B cell (primary cell): ENCODE results near the gene ZFAND2A. TPM values are rescaled to one million over a fixed set of nuclear protein-coding genes. Genes with fewer than 3 reads are reported as not detected.

Experiments
- ATAC-seq: fragments of 200-7000 bp; cut with Tn5 transposase; one replicate; pipeline ENCODE4 v1.10.0; 2021; ENCODE audit warnings: low read depth, mild to moderate bottlenecking, moderate number of reproducible peaks, moderate library complexity
- CTCF ChIA-PET: fragments of 350-600 bp; sonication (Branson Sonifier 250); formaldehyde crosslinking; loops from one replicate; lab custom pipeline; 2021; ENCODE audit warnings: antibody characterized with exemption, inconsistent platforms; lab: Charles Lee
- POLR2A ChIA-PET: fragments of 350-600 bp; sonication (Branson Sonifier 250); formaldehyde crosslinking; loops from one replicate; lab custom pipeline; 2021; ENCODE audit warnings: antibody characterized with exemption; lab: Charles Lee
- DNase-seq: peaks from one replicate; pipeline ENCODE4 v3.0.0; 2013
- H2AFZ ChIP-seq: 2 replicates; pipeline ENCODE4 v1.6.1; 2012; ENCODE audit warnings: mild to moderate bottlenecking, low read depth, low read length; ENCODE audit not compliant: insufficient read depth, poor library complexity, severe bottlenecking
- H3K27ac ChIP-seq, 2 donors: 1 replicate in 1 of 2; 2 replicates in 1 of 2; pipeline ENCODE4 v1.5.1; 2012 to 2013; ENCODE audit warnings: low read length in 2 of 2, mild to moderate bottlenecking in 2 of 2, moderate library complexity in 1 of 2
- H3K27me3 ChIP-seq, 4 experiments: fragments of 200-600 bp in 1 of 4; sonication (generic) in 1 of 4; replicated peaks in 1 of 4; 1 replicate in 2 of 4; 2 replicates in 2 of 4; pipeline versions ENCODE4 v1.6.1 to v1.7.0; 2013 to 2016; ENCODE audit warnings: low read length in 3 of 4, mild to moderate bottlenecking in 2 of 4, mixed read lengths in 1 of 4, moderate library complexity in 1 of 4; ENCODE audit not compliant: insufficient read depth in 4 of 4, control insufficient read depth in 3 of 4; ENCODE audit errors: control extremely low read depth in 1 of 4
- H3K36me3 ChIP-seq, 2 experiments: replicated peaks in 1 of 2; 1 replicate in 1 of 2; 2 replicates in 1 of 2; pipeline versions ENCODE4 v1.6.1 to v1.7.1; 2013; ENCODE audit warnings: low read length in 1 of 2; ENCODE audit not compliant: insufficient read depth in 2 of 2, control insufficient read depth in 1 of 2; ENCODE audit errors: control extremely low read depth in 1 of 2, extremely low read depth in 1 of 2
- H3K4me1 ChIP-seq, 2 donors: fragments of 200-600 bp in 1 of 2; sonication (generic) in 1 of 2; 1 replicate in 1 of 2; 2 replicates in 1 of 2; pipeline versions ENCODE4 v1.5.1 to v1.6.1; 2013 to 2017; ENCODE audit warnings: low read length in 2 of 2; ENCODE audit not compliant: control insufficient read depth in 2 of 2, insufficient read depth in 2 of 2
- H3K4me2 ChIP-seq: replicated peaks from 2 replicates; pipeline ENCODE3; 2012; ENCODE audit warnings: mild to moderate bottlenecking, low read depth, low read length; ENCODE audit not compliant: poor library complexity, severe bottlenecking
- H3K4me3 ChIP-seq, 5 experiments: fragments of 200-600 bp in 1 of 5; sonication (generic) in 1 of 5; 1 replicate in 3 of 5; 2 replicates in 2 of 5; pipeline versions ENCODE4 v1.5.1 to v1.7.0; 2011 to 2016; ENCODE audit warnings: low read length in 4 of 5, mild to moderate bottlenecking in 4 of 5, low read depth in 2 of 5, control low read depth in 1 of 5, moderate library complexity in 1 of 5; ENCODE audit not compliant: insufficient read depth in 1 of 5; ENCODE audit errors: control extremely low read depth in 1 of 5, extremely low read depth in 1 of 5
- H3K79me2 ChIP-seq: fragments of 200-600 bp; sonication (generic); one replicate; pipeline ENCODE4 v1.6.0; 2016; ENCODE audit warnings: low read length; ENCODE audit not compliant: control insufficient read depth, insufficient read depth
- H3K9ac ChIP-seq: fragments of 200-600 bp; sonication (generic); 2 replicates; pipeline ENCODE4 v1.6.1; 2017; ENCODE audit warnings: mild to moderate bottlenecking, low read length, moderate library complexity
- H3K9me3 ChIP-seq, 3 donors: one replicate each; pipeline versions ENCODE4 v1.6.1 to v1.7.1; 2013; ENCODE audit warnings: low read length in 2 of 3; ENCODE audit not compliant: control insufficient read depth in 2 of 3, insufficient read depth in 1 of 3; ENCODE audit errors: control extremely low read depth in 1 of 3
- H4K20me1 ChIP-seq: 2 replicates; pipeline ENCODE4 v1.6.0; 2012; ENCODE audit warnings: mild to moderate bottlenecking, low read length; ENCODE audit not compliant: insufficient read depth, control insufficient read depth, poor library complexity, severe bottlenecking
- H3K27ac Mint-ChIP-seq: one replicate; pipeline ENCODE4 v1.8.0; 2021; ENCODE audit warnings: mixed read lengths
- H3K27me3 Mint-ChIP-seq: one replicate; pipeline ENCODE4 v1.8.0; 2021; ENCODE audit warnings: mixed read lengths
- H3K4me1 Mint-ChIP-seq: one replicate; pipeline ENCODE4 v1.8.0; 2021; ENCODE audit warnings: mixed read lengths
- H3K4me3 Mint-ChIP-seq: one replicate; pipeline ENCODE4 v1.8.0; 2021; ENCODE audit warnings: mixed read lengths
- H3K9me3 Mint-ChIP-seq: one replicate; pipeline ENCODE4 v1.8.0; 2022; ENCODE audit warnings: mixed read lengths; ENCODE audit not compliant: insufficient read depth
- CTCF ChIP-seq: fragments of 200-600 bp; IDR thresholded peaks from one replicate; pipeline ENCODE4 v1.8.0; 2022; ENCODE audit warnings: antibody characterized with exemption, mild to moderate bottlenecking
- EZH2 ChIP-seq: IDR thresholded peaks from 2 replicates; pipeline ENCODE4 v1.6.1; 2012; ENCODE audit warnings: borderline replicate concordance, low read depth, mild to moderate bottlenecking, moderate library complexity, low read length; ENCODE audit not compliant: insufficient read depth, poor library complexity, severe bottlenecking
- WGBS: methylation state at CpG from one replicate; pipeline ENCODE4 v1.1.5; 2013; ENCODE audit warnings: missing lambda C conversion rate; ENCODE audit not compliant: insufficient coverage; 5-methylcytosine and 5-hydroxymethylcytosine counted together
- intact Hi-C: fragments of 100-400 bp; cut with micrococcal nuclease; formaldehyde crosslinking; loops from one replicate; pipeline ENCODE4 v1.10.0; 2022
- polyA plus RNA-seq: library from polyadenylated mRNA; depleted of rRNA; stranded (reverse); fragments of >200 nt; gene quantifications from 2 replicates; pipeline ENCODE4 v1.2.3, GENCODE V29; 2012
- total RNA-seq, 2 donors: library from RNA; stranded (reverse); fragments of 120-200 nt in 1 of 2; gene quantifications; 1 replicate in 1 of 2; 2 replicates in 1 of 2; pipeline versions ENCODE4 v1.2.3 to v1.2.4, GENCODE V29; 2013 to 2022

Gene ZFAND2A
- total and polyA plus RNA-seq, 2 donors (not counting 1 experiment from before 2014, with no cell fraction given): 26.7 to 113 TPM

DNA sequence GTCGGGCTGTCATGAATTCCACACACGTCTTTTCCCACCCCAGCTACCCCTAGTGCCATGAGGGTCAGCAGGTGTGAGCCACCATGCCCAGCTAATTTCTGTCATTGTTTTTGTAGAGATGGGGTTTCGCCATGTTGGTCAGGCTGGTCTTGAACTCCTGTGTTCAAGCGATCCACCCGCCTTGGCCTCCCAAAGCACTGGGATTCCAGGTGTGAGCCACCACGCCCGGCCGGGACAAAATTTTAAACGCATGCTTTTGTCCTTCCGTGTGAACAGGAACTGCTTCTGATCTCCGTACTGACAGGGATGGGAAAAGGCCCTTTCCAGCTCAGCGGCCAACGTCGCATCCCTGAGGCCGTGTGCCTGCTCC lies 15.6 kb upstream of the ZFAND2A start:
- Mint-ChIP-seq H3K9me3 (no peaks in the 10 kb centered on the region), H3K27ac (no peak overlapping the region), H3K27me3 (peaks cover 17% of the 10 kb centered on the region), H3K4me3 (no peak overlapping the region), H3K4me1 (peaks cover 10% of the 10 kb centered on the region)
- Histone ChIP-seq H4K20me1 (no peaks in the 10 kb centered on the region), H3K36me3 (no peaks in the 10 kb centered on the region), H2AFZ (peak overlapping the region; percentile 68), H3K79me2 (no peaks in the 10 kb centered on the region), H3K27me3 (peaks cover 0 to 14% (median 5%) of the 10 kb centered on the region in 4 experiments), H3K4me1 (peaks cover 8 to 11% of the 10 kb centered on the region in 2 donors), H3K9ac (no peak overlapping the region), H3K4me2 (peak overlapping the region; percentile 71), H3K9me3 (peaks cover 0 to 14% (median 4%) of the 10 kb centered on the region in 3 donors), H3K27ac (no peak overlapping the region), H3K4me3 (no peak overlapping the region)
- ChIA-PET POLR2A (no interaction called here), CTCF (interaction anchor here (0.5 to 9.7 kb wide), 29 partner anchors 10 to 857 kb away, joined by 3 to 138 read pairs (median 4); partner anchors contain the start of gene ZFAND2A)
- intact Hi-C loops: loop anchor here (5.0 kb wide), 1 partner anchor 108 kb away; no protein-coding TSS in a partner anchor
- no peak for DNase-seq
- TF ChIP-seq CTCF (no peak), EZH2 (no peak)
- no peak for ATAC-seq
- 93% methylated on average over 13 of the region's 15 CpGs for WGBS

- Histone ChIP-seq H2AFZ (no peak overlapping the region), H3K4me2 (no peak overlapping the region), H3K9me3 (peaks cover 0 to 14% (median 4%) of the 10 kb centered on the region in 3 donors), H3K27me3 (peaks cover 0 to 14% (median 5%) of the 10 kb centered on the region in 4 experiments), H3K36me3 (no peaks in the 10 kb centered on the region), H3K27ac (no peak overlapping the region), H3K79me2 (no peaks in the 10 kb centered on the region), H3K4me1 (peaks cover 8 to 12% of the 10 kb centered on the region in 2 donors), H4K20me1 (no peaks in the 10 kb centered on the region), H3K9ac (no peak overlapping the region), H3K4me3 (no peak overlapping the region)
- 92% methylated on average over 29 of the region's 29 CpGs for WGBS
- intact Hi-C loops: loop anchor here (5.0 kb wide), 1 partner anchor 108 kb away; no protein-coding TSS in a partner anchor
- ATAC-seq (no peak), DNase-seq (no peak)
- Mint-ChIP-seq H3K27me3 (peaks cover 17% of the 10 kb centered on the region), H3K4me1 (peaks cover 12% of the 10 kb centered on the region), H3K9me3 (no peaks in the 10 kb centered on the region), H3K4me3 (no peak overlapping the region), H3K27ac (no peak overlapping the region)
- ChIA-PET CTCF (interaction anchor here (0.5 to 9.7 kb wide), 28 partner anchors 8 to 856 kb away, joined by 3 to 138 read pairs (median 4); partner anchors contain the start of gene ZFAND2A), POLR2A (no interaction called here)
- TF ChIP-seq EZH2: no peak
- TF ChIP-seq CTCF: no peak
Observed at GRCh38 chr7:1174881-1175596, 15.0 kb upstream of the ZFAND2A start.
